Cardiac fibroblast (primary cell): ENCODE measurements around the gene CDKN1B.

Source experiments
- DNase-seq, 2 donors: peaks; one replicate each; pipeline versions ENCODE4 v3.0.0 to v3.0.0-alpha.2; 2010; ENCODE audit warnings: low read depth in 2 of 2
- H3K4me3 ChIP-seq, 2 donors: replicated peaks in 1 of 2; 1 replicate in 1 of 2; 2 replicates in 1 of 2; pipeline ENCODE4 v1.5.1; 2011; ENCODE audit warnings: low read depth in 2 of 2, low read length in 2 of 2, mild to moderate bottlenecking in 2 of 2, moderate library complexity in 1 of 2
- TF ChIP-seq, protein P1 (sequence below): IDR thresholded peaks from one replicate; pipeline ENCODE4 v1.5.1; 2011; ENCODE audit warnings: low read depth, mild to moderate bottlenecking, low read length, inconsistent platforms

Gene CDKN1B

GRCh38 chr12:12699345-12699744 is 17.8 kb upstream of the CDKN1B start:
- DNase-seq, result no peak
- TF ChIP-seq, protein P1, sequence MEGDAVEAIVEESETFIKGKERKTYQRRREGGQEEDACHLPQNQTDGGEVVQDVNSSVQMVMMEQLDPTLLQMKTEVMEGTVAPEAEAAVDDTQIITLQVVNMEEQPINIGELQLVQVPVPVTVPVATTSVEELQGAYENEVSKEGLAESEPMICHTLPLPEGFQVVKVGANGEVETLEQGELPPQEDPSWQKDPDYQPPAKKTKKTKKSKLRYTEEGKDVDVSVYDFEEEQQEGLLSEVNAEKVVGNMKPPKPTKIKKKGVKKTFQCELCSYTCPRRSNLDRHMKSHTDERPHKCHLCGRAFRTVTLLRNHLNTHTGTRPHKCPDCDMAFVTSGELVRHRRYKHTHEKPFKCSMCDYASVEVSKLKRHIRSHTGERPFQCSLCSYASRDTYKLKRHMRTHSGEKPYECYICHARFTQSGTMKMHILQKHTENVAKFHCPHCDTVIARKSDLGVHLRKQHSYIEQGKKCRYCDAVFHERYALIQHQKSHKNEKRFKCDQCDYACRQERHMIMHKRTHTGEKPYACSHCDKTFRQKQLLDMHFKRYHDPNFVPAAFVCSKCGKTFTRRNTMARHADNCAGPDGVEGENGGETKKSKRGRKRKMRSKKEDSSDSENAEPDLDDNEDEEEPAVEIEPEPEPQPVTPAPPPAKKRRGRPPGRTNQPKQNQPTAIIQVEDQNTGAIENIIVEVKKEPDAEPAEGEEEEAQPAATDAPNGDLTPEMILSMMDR, result no peak

GRCh38 chr12:12700254-12700653 is 16.9 kb upstream of the CDKN1B start:
- TF ChIP-seq, protein P1, result no peak
- DNase-seq, result no peak
- no peak overlapping the region for H3K4me3 ChIP-seq

More at GRCh38 chr12:12699345-12699744, 17.8 kb upstream of the CDKN1B start:
- H3K4me3 ChIP-seq, result no peak overlapping the region

DNA sequence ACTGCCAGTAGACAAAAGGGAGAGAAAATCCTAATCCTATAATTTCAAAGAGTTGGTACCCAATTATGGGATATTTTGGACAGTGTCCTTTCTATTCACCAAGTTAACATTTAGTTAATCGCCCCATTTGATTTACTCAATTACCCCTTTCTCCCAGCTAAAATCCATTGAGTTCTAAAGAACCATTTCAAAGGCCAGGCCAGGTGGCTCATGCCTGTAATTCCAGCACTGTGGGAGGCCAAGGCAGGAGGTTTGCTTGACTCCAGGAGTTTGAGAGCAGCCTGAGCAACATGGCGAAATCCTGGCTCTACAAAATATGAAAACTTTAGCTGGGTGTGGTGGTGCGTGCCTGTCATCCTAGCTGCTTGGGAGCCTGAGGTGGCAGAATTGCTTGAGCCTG is 15.7 kb upstream of the CDKN1B start:
- no peak for DNase-seq
- H3K4me3 ChIP-seq, result no peak overlapping the region
- TF ChIP-seq, protein P1, result no peak

DNA sequence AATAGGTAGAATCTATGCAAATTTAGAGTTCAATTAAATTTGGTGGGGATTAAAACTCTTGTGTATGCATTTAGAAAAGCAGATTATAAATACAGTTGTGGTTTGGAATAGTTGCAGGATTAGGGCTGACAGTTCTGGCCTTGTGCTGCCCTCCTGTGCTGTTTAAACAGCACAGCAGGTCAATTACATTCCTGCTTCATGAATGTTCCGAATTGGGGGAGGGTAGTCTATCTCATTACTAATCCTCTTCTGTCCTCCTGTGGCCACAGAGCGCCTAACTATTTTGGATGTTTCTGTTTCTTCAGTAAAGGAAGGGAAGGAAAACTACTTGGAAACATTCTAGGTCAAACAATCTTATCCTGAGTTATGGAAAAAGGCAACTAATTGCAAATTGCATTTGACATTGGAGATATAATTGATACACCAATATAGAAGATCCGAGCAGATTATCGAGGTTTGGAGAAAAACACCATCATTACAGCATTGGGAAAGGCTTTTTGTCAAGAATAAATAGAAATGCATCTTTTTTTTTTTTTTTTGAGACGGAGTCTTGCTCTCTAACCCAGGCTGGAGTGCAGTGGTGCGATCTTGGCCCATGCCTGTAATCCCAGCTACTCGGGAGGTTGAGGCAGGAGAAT is 12.5 kb upstream of the CDKN1B start:
- TF ChIP-seq, protein P1, result peak; percentile 97
- peak; percentile 96 for DNase-seq
- H3K4me3 ChIP-seq, result no peak overlapping the region

GRCh38 chr12:12705838-12706520 is 11.2 kb upstream of the CDKN1B start:
- no peak for DNase-seq
- TF ChIP-seq, protein P1, result no peak

DNA sequence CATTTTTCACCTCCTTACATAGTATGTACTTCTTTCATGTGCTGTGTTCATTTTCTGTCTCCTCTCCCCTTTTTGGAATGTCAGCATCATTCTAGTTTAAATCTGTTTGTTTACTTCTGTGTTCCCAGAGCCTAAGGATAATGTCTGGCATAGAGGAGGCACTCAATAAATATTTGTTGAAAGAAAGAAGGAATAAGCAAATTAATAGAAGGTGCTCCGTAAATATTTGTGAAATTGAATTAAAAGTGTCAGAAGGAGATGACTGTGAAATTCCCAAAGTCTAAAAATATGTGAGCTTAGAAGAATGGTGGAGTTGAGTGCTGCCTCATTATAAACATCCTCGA is 3.3 kb upstream of the CDKN1B start:
- peak overlapping the region in 1 of 2 donors; percentile 8 for H3K4me3 ChIP-seq
- DNase-seq, result no peak
- TF ChIP-seq, protein P1, result no peak

More at GRCh38 chr12:12705838-12706520, 11.2 kb upstream of the CDKN1B start:
- H3K4me3 ChIP-seq, result no peak overlapping the region
